Fibroblast of the aortic adventitia (primary cell): ENCODE measurements around the gene LPAR2. TPM values are rescaled to one million over a fixed set of nuclear protein-coding genes. Genes with fewer than 3 reads are reported as not detected.

Experiments
- DNase-seq: peaks from one replicate; pipeline ENCODE4 v3.0.0-alpha.2; 2010; ENCODE audit warnings: low read depth
- H3K4me3 ChIP-seq: 2 replicates; pipeline ENCODE4 v1.5.1; 2011; ENCODE audit warnings: low read depth, mild to moderate bottlenecking, control low read depth, low read length, moderate library complexity
- CTCF ChIP-seq: IDR thresholded peaks from 2 replicates; pipeline ENCODE4 v1.5.1; 2011; ENCODE audit warnings: mild to moderate bottlenecking, low read length, control low read depth, inconsistent platforms; ENCODE audit not compliant: insufficient read depth
- total RNA-seq: library from RNA; depleted of rRNA; stranded (reverse); fragments of >200 nt; gene quantifications from 2 replicates; pipeline ENCODE4 v1.2.3, GENCODE V29; 2012; ENCODE audit warnings: low replicate concordance

Gene LPAR2
- total RNA-seq, 1 donor, result 1.1 TPM

GRCh38 chr19:19581391-19581790 is 46.6 kb downstream of the LPAR2 start:
- no peak for DNase-seq
- no peak for TF ChIP-seq CTCF
- H3K4me3 ChIP-seq, result no peak overlapping the region

- H3K4me3 ChIP-seq, result no peak overlapping the region
- no peak for DNase-seq
- TF ChIP-seq CTCF, result no peak
These were observed 47.6 kb downstream of the LPAR2 start for GRCh38 chr19:19580418-19580817.

GRCh38 chr19:19579533-19580361 is 48.3 kb downstream of the LPAR2 start:
- H3K4me3 ChIP-seq, result no peak overlapping the region
- no peak for TF ChIP-seq CTCF
- no peak for DNase-seq

- no peak for TF ChIP-seq CTCF
- no peak for DNase-seq
- H3K4me3 ChIP-seq, result no peak overlapping the region
These were observed 49.8 kb downstream of the LPAR2 start for GRCh38 chr19:19578252-19578651.

- DNase-seq, result no peak
- no peak overlapping the region for H3K4me3 ChIP-seq
- no peak for TF ChIP-seq CTCF
These were observed 52.6 kb downstream of the LPAR2 start for GRCh38 chr19:19575411-19575810.

Other genes starting within 250 kb of the LPAR2 start
- 36.7 and 46.4 TPM in 2 replicates for gene GATAD2A, start 222.5 kb downstream of the LPAR2 start, total RNA-seq
- 1.9 and 4.3 TPM in 2 replicates for gene TSSK6, start 112.7 kb downstream of the LPAR2 start, total RNA-seq
- 127 and 166 TPM in 2 replicates for gene NDUFA13, start 112.0 kb downstream of the LPAR2 start, total RNA-seq
- gene YJEFN3, start 99.3 kb downstream of the LPAR2 start, total RNA-seq, result 0.45 and 1.4 TPM in 2 replicates
- 0.18 and 2.5 TPM in 2 replicates for gene CILP2, start 90.0 kb downstream of the LPAR2 start, total RNA-seq
- 0.33 and 0.45 TPM in 2 replicates for gene PBX4, start 9.5 kb downstream of the LPAR2 start, total RNA-seq
- 2.0 and 3.2 TPM in 2 replicates for gene GMIP, start 15.4 kb upstream of the LPAR2 start, total RNA-seq
- 35.1 and 173 TPM in 2 replicates for gene ATP13A1, start 35.5 kb upstream of the LPAR2 start, total RNA-seq
- 3.0 and 6.8 TPM in 2 replicates for gene ZNF101, start 40.6 kb upstream of the LPAR2 start, total RNA-seq
- gene ZNF14, start 104.9 kb upstream of the LPAR2 start, total RNA-seq, result 3.8 and 4.6 TPM in 2 replicates
- 7.1 and 14.8 TPM in 2 replicates for gene ZNF506, start 193.5 kb upstream of the LPAR2 start, total RNA-seq
- 2.3 and 7.0 TPM in 2 replicates for gene ZNF253, start 237.7 kb upstream of the LPAR2 start, total RNA-seq